Esophagus squamous epithelium (tissue), 5 donors: ENCODE measurements around the gene ONECUT3. TPM values are rescaled to one million over a fixed set of nuclear protein-coding genes. Genes with fewer than 3 reads are reported as not detected.

ENCODE experiments used
- DNase-seq: peaks from one replicate; lab custom pipeline; 2025; lab: John Stamatoyannopoulos, UW
- H3K27ac ChIP-seq, 4 donors: fragments of 200-600 bp; sonication (generic); one replicate each; pipeline ENCODE4 v1.5.1; 2016 to 2019; ENCODE audit warnings: mild to moderate bottlenecking in 1 of 4
- H3K27me3 ChIP-seq, 4 donors: fragments of 200-600 bp; sonication (generic); 1 replicate in 3 of 4; 2 replicates in 1 of 4; pipeline versions ENCODE4 v1.5.1 to v1.6.0; 2017 to 2021; ENCODE audit warnings: antibody characterized with exemption in 1 of 4
- H3K36me3 ChIP-seq, 3 donors: fragments of 200-600 bp; sonication (generic); one replicate each; pipeline ENCODE4 v1.5.1; 2016 to 2019
- H3K4me1 ChIP-seq, 3 donors: fragments of 200-600 bp; sonication (generic); one replicate each; pipeline ENCODE4 v1.5.1; 2017 to 2019
- H3K4me3 ChIP-seq, 4 donors: fragments of 200-600 bp; sonication (generic); 1 replicate in 3 of 4; 2 replicates in 1 of 4; pipeline ENCODE4 v1.5.1; 2016 to 2019; ENCODE audit warnings: mild to moderate bottlenecking in 2 of 4, moderate library complexity in 1 of 4
- H3K9me3 ChIP-seq, 3 donors: fragments of 200-600 bp; sonication (generic); one replicate each; pipeline ENCODE4 v1.5.1; 2016 to 2019
- POLR2A ChIP-seq, 4 donors: fragments of 450-650 bp; IDR thresholded peaks; one replicate each; pipeline ENCODE4 v1.6.1; 2017; ENCODE audit warnings: antibody characterized with exemption in 4 of 4, mild to moderate bottlenecking in 4 of 4, moderate library complexity in 3 of 4
- WGBS, 2 donors: methylation state at CpG; one replicate each; pipeline ENCODE4 v1.1.5; 2018; 5-methylcytosine and 5-hydroxymethylcytosine counted together
- intact Hi-C: fragments of 100-400 bp; cut with DNase I; formaldehyde crosslinking; loops from one replicate; pipeline ENCODE4 v1.15.0; 2022
- total RNA-seq, 4 donors: library from RNA; depleted of rRNA; stranded (reverse); fragments of >200 nt; gene quantifications; one replicate each; pipeline ENCODE4 v1.1.0, GENCODE V29; 2016
- TF ChIP-seq, protein P1 (sequence below), 6 experiments: fragments of 450-650 bp in 4 of 6; fragments of 200-600 bp in 2 of 6; sonication (generic) in 2 of 6; IDR thresholded peaks; one replicate each; pipeline ENCODE4 v1.5.1; 2016 to 2019; ENCODE audit warnings: antibody characterized with exemption in 6 of 6, mild to moderate bottlenecking in 4 of 6, moderate library complexity in 4 of 6
- donor health status: DM: yes; HTN: yes; CAD: no.

Gene ONECUT3
- total RNA-seq, 4 donors from 2014 or later, result not detected

- Histone ChIP-seq H3K4me3 (no peak overlapping the region), H3K27me3 (peaks cover 64 to 100% (median 74%) of the 10 kb centered on the region in 4 donors), H3K4me1 (peaks cover 29 to 64% (median 36%) of the 10 kb centered on the region in 3 donors), H3K9me3 (no peaks in the 10 kb centered on the region), H3K27ac (no peak overlapping the region), H3K36me3 (no peaks in the 10 kb centered on the region)
- intact Hi-C loops, result no loop called here
- TF ChIP-seq, protein P1, sequence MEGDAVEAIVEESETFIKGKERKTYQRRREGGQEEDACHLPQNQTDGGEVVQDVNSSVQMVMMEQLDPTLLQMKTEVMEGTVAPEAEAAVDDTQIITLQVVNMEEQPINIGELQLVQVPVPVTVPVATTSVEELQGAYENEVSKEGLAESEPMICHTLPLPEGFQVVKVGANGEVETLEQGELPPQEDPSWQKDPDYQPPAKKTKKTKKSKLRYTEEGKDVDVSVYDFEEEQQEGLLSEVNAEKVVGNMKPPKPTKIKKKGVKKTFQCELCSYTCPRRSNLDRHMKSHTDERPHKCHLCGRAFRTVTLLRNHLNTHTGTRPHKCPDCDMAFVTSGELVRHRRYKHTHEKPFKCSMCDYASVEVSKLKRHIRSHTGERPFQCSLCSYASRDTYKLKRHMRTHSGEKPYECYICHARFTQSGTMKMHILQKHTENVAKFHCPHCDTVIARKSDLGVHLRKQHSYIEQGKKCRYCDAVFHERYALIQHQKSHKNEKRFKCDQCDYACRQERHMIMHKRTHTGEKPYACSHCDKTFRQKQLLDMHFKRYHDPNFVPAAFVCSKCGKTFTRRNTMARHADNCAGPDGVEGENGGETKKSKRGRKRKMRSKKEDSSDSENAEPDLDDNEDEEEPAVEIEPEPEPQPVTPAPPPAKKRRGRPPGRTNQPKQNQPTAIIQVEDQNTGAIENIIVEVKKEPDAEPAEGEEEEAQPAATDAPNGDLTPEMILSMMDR (IDR thresholded peaks at IDR 0.05), result no peak
- TF ChIP-seq POLR2A (IDR thresholded peaks at IDR 0.05), result no peak
- WGBS, 2 donors, result 0 to 8% methylated on average over 8 to 10 of the region's 16 CpGs
- DNase-seq, result no peak
Observed at GRCh38 chr19:1752009-1752756, 1.1 kb upstream of the ONECUT3 start.

GRCh38 chr19:1754018-1754635 lies 821 bp downstream of the ONECUT3 start:
- Histone ChIP-seq H3K4me1 (peaks cover 14 to 59% (median 24%) of the 10 kb centered on the region in 3 donors), H3K9me3 (no peaks in the 10 kb centered on the region), H3K4me3 (no peak overlapping the region), H3K27me3 (peaks cover 71 to 100% (median 73%) of the 10 kb centered on the region in 4 donors), H3K27ac (no peak overlapping the region), H3K36me3 (no peaks in the 10 kb centered on the region)
- WGBS, 2 donors, result 5% methylated on average over 8 of the region's 105 CpGs; no CpG with 5 or more reads in 1 of the 2 donors
- no peak for DNase-seq
- TF ChIP-seq, protein P1 (IDR thresholded peaks at IDR 0.05), result no peak
- TF ChIP-seq POLR2A (IDR thresholded peaks at IDR 0.05), result no peak
- intact Hi-C loops, result no loop called here

GRCh38 chr19:1754636-1755466 lies 1.5 kb downstream of the ONECUT3 start:
- H3K4me3 ChIP-seq, result no peak overlapping the region
- intact Hi-C loops, result no loop called here
- peaks cover 9 to 52% (median 17%) of the 10 kb centered on the region in 3 donors for H3K4me1 ChIP-seq
- TF ChIP-seq, protein P1 (IDR thresholded peaks at IDR 0.05), result no peak
- TF ChIP-seq POLR2A (IDR thresholded peaks at IDR 0.05), result no peak
- H3K27ac ChIP-seq, result no peak overlapping the region
- no peaks in the 10 kb centered on the region for H3K36me3 ChIP-seq
- WGBS, 2 donors, result 0 to 7% methylated on average over 3 to 7 of the region's 80 CpGs
- H3K9me3 ChIP-seq, result no peaks in the 10 kb centered on the region
- DNase-seq, result no peak
- H3K27me3 ChIP-seq, result peaks cover 69 to 100% (median 73%) of the 10 kb centered on the region in 4 donors

GRCh38 chr19:1755467-1756171 lies 2.3 kb downstream of the ONECUT3 start:
- H3K4me3 ChIP-seq, result no peak overlapping the region

More at GRCh38 chr19:1755467-1756171, 2.3 kb downstream of the ONECUT3 start:
- TF ChIP-seq POLR2A (IDR thresholded peaks at IDR 0.05), result no peak
- TF ChIP-seq, protein P1 (IDR thresholded peaks at IDR 0.05), result no peak
- intact Hi-C loops, result no loop called here
- no peaks in the 10 kb centered on the region for H3K36me3 ChIP-seq
- no peak overlapping the region for H3K27ac ChIP-seq
- no peaks in the 10 kb centered on the region for H3K9me3 ChIP-seq
- peaks cover 4 to 44% (median 13%) of the 10 kb centered on the region in 3 donors for H3K4me1 ChIP-seq
- H3K27me3 ChIP-seq, result peaks cover 67 to 100% (median 72%) of the 10 kb centered on the region in 4 donors
- 2 to 13% methylated on average over 21 to 25 of the region's 43 CpGs for WGBS, 2 donors
- no peak for DNase-seq
